VCaP (cell line): Measurements from ENCODE around the gene METTL2B.

Experiments
- H3K27ac ChIP-seq: fragments of 450-650 bp; 2 replicates; pipeline ENCODE4 v1.5.1; 2017
- CTCF ChIP-seq: fragments of 450-650 bp; conservative IDR thresholded peaks from 2 replicates; pipeline ENCODE4 v1.5.1; 2017; ENCODE audit warnings: mild to moderate bottlenecking, moderate library complexity

METTL2B gene

GRCh38 chr7:128476402-128477335 lies at the start of gene METTL2B:
METTL2B (plus strand) TSS chr7:128476748; CDS start chr7:128476766, 18 bp downstream.
- peak; percentile 59 for TF ChIP-seq CTCF
- peak within 1 kb of the TSS; percentile 84 for H3K27ac ChIP-seq

DNA sequence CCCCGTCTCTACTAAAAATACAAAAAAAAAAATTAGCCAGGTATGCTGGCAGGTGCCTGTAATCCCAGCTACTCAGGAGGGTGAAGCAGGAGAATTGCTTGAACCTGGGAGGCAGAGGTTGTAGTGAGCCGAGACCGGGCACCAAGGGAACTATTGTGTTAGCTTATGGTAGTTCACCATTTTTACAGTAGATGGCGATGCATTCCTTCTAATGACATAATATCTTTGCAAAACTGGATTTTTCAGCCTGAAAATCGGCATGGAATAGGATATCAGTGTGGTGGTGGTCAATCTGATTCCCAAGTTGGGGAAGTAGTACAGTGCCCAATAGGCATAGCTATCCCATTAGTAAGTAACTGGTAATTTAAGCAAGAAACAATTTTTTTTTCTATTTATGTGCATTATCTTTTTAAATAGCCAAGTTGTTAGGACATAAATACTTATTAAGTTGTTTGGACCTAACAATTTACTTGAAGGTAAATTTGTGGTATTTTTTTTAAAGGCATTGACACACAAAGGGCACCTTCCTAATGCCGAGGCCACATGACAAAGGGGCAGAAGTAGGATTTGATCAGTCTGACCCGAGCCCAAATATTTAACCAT lies 49.2 kb upstream of the METTL2B start:
- TF ChIP-seq CTCF: peak; percentile 84
- no peak overlapping the region for H3K27ac ChIP-seq

GRCh38 chr7:128430207-128430606 lies 46.3 kb upstream of the METTL2B start:
- peak; percentile 32 for TF ChIP-seq CTCF
- no peak overlapping the region for H3K27ac ChIP-seq

DNA sequence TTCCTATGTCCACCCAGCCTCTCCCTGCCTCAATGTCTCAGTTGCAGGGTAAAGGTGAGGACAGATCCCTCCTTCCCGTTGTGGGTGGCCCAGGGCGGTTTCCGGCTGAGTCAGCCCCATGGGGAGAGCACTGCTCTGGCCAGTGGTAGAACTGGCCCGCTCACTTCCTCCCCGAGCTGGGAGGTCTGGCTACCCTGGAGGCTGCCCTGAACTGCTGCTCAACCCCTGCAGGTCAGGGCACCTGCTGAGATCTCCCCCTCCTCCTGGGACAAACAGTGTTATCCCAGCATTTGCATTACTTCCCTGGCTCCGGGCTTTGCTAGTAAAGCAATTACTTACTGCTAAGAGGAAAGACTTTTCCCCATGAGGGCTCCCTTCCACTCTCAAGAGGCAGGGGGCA lies 45.3 kb upstream of the METTL2B start:
- H3K27ac ChIP-seq: no peak overlapping the region
- TF ChIP-seq CTCF: no peak

GRCh38 chr7:128431754-128432153 lies 44.8 kb upstream of the METTL2B start:
- no peak overlapping the region for H3K27ac ChIP-seq
- no peak for TF ChIP-seq CTCF

DNA sequence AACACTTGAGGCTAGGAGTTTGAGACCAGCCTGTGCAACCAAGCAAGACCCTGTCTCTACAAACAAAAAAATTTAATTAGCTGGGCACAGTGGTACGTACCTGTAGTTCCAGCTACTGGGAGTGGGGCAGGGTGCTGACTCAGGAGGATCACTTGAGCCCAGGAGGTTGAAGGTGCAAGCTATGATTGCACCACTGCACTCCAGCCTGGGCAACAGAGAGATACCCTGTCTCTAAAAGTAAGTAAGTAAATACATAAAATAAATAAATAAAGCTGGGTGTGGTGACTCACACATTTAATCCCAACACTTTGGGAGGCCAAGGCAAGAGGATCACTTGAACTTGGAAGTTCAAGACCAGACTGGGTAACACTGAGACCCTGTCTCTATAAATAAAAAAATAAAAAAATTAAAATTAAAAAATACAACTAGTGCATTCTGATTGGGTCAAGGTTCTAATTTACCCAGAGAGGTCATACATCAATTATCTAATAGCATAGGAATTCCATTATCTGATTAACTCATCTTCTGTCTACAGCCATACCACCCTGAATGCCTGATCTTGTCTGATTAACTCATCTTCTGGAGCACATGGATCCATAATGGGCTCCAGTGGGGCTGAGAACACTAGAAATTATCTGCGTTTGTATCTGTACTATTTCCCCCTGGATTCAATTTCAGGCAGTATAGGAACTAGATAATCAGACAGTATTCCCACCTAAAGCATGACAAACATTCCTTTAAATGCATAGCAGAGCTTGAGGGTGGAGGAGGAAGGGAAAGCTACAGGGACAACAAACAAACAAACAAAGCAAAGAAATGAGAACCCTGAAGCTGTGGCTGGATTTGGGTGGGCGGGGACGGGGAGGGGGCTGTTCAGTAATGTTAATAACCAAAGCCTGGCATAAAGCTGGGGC lies 41.9 kb upstream of the METTL2B start:
- no peak for TF ChIP-seq CTCF
- peak overlapping the region; percentile 72 for H3K27ac ChIP-seq

DNA sequence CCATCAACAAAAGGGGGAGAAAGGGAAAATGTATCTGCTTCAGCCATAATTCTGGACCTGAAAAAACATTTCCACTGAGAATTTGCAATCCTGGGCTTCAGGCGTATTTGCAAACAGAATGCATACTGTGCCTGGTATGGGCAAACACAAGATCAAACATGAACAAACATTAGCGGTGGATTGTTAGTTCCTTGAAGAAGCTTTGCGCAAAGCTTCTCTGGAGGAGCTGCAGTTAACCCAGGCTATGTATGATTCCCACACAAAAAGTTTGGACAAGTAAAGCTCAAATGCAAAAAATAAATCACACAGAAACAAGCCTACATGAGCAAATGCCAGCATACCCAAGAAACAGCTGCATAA lies 41.2 kb upstream of the METTL2B start:
- no peak for TF ChIP-seq CTCF
- H3K27ac ChIP-seq: peak overlapping the region; percentile 72
